Hepatic stellate cell (primary cell): Measurements from ENCODE around the gene ZC3H7B.
"Not testable (repeated sequence)": the region's sequence is repeated elsewhere in the genome, so short reads cannot be mapped to it uniquely, and the experiment has no call there.

Source experiments
- DNase-seq: peaks from one replicate; pipeline ENCODE4 v3.0.0; 2011; ENCODE audit warnings: low spot score

ZC3H7B gene

GRCh38 chr22:41381329-41382097 lies 80.2 kb downstream of the ZC3H7B start, which contains the start of gene TEF:
Gene TEF (plus strand): TSS chr22:41381942. CDS start chr22:41382045, 103 bp downstream.
- peak; percentile 100 for DNase-seq

DNA sequence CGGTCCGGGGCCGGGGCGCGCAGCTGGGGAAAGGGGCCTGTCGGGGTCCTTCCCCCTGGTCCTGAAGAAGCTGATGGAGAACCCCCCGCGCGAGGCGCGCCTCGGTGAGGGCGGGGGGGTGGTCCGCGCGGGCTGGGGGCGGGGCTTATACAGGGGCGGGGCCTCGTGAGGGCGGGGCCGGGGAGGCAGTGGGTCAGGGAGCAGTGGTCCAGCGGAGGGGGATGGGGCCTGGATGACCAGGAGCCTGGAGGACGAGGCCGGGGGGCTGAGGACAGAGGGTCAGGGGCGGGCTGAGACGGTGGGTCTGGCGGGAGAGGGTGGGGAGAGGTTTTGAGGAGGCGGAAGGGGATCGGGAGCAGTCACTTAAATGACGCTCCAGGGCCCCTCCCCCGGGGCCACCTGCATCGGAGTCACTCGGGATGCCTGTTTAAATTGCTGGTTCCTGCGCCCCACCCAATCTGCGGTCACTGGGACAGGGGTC lies 80.8 kb downstream of the ZC3H7B start:
- DNase-seq, result peak; percentile 84

DNA sequence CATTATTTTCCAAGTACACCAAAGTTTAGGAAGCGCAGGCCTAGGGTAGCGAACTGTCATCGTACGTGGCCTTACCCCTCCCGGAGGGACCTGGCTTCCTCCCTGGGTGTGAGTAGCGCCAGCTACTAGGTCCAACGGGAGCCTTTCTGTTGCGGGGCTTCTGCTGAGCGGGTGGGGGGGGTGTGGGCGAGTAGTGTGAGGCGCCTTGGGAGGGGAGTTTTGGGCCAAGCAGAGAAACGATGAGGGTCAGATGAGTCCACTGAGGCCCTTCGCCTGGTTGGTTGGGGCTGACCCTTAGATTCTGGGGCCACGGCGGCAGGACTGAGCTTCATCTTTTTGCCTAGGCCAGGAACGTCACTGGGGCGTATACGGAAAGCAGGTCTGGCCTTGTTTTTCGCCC lies 81.3 kb downstream of the ZC3H7B start:
- no peak for DNase-seq

DNA sequence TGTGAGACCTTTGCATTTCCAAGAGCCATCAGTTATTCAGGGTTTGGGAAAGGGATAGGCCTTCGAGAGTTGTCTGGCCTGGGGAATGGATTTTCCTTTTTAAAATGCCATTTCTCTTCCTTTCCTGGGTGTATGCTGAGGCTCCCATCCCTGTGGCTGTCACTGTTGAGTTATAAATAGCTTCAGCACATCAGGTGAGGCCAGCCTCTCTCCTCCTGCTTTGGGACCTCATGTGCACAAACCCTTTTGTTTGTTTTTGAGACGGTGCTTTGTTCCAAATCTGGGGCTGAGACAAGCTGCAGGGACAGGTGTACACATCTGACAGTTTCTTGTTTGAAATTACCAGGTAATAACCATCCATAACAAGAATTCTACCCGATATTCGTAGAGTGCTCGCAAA lies 81.8 kb downstream of the ZC3H7B start:
- DNase-seq, result no peak

DNA sequence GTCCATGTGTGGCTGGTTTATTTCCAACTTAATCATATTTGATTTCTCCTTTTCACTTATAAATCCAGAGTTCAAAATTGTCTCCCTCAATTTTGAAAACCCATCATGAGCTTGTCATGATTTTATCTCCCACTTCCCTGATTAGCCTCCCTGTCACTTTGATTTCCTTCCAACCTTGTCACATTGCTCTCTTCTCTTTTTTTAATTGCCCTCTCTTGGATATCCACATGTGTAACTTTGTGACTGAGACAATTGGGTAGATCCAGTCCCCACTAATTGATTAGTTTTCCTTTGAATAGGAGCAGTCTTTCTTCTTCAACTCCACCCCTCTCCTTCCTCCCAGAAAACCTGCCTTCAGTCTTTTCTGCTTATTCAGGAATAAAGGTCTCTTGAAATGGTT lies 82.8 kb downstream of the ZC3H7B start:
- DNase-seq, result no peak

GRCh38 chr22:41387341-41387740 lies 86.0 kb downstream of the ZC3H7B start:
- no peak for DNase-seq

DNA sequence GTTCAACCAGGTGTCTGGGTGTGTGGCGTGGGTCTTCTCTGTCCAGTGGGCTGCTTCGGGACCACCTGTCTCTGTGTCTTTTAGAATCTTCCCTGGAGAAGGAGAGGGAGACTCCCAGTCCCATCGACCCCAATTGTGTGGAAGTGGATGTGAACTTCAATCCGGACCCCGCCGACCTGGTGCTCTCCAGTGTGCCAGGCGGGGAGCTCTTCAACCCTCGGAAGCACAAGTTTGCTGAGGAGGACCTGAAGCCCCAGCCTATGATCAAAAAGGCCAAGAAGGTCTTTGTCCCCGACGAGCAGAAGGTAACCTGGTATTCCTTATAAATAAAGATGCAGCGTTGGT lies 92.7 kb downstream of the ZC3H7B start:
- DNase-seq, result no peak

GRCh38 chr22:41395531-41396240 lies 94.4 kb downstream of the ZC3H7B start:
- no peak for DNase-seq

GRCh38 chr22:41397143-41397811 lies 96.0 kb downstream of the ZC3H7B start:
- no peak for DNase-seq

- no peak for DNase-seq
Measured at GRCh38 chr22:41398921-41399320, 97.6 kb downstream of the ZC3H7B start.

DNA sequence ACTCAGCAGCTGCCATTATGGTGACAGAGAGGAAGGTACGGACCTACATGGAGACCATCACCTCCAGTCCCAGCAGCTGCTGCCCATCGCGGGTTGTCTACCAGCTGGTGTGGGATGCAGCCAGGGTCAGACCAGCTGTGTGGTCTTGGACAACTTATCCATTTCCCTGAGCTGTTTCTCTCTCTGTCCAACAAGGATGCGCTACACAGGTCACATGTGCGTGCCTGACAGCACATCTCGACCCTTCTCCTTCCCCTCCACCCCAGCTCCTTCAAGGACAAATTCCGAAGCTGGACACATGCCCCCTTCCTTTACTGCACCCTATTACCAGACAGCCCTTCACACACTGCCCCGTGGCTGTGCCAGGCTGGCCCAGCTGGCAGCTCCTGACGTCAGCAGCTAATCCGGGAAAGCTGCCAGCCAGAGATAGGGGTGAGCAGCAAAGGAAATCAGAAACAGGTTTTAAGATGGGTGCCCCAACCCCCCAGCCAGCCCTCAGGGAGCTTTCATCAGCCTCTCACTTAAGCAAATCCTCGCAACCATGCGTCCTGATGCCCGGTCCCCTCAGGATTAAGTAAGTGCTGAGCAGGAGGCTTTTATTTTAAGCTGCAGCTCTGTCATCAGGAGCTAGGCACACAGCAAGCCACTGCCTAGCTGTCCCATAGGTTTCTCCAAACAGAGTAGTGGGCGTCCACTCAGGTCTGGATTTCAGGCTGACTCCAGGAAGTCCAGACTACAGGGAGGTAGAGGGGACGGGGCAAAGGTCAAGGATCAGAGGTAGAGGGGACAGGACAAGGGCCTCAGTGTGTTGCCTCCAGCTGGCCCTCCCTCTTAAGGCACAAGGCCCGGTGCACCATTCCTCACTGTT lies 100.7 kb downstream of the ZC3H7B start:
- peak; percentile 68 for DNase-seq

DNA sequence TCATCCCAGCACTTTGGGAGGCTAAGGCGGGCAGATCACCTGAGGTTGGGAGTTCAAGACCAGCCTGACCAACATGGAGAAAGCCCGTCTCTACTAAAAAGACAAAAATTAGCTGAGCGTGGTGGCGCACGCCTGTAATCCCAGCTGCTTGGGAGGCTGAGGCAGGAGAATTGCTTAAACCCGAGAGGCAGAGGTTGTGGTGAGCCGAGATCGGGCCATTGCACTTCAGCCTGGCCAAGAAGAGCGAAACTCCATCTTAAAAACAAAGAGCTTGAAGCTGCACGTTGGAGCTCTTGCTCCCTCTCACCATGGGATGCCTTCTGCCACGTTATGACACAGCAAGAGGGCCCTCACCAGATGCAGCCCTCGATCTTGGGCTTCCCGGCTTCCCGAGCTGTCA lies 101.5 kb downstream of the ZC3H7B start:
- DNase-seq, result not testable (repeated sequence)

DNA sequence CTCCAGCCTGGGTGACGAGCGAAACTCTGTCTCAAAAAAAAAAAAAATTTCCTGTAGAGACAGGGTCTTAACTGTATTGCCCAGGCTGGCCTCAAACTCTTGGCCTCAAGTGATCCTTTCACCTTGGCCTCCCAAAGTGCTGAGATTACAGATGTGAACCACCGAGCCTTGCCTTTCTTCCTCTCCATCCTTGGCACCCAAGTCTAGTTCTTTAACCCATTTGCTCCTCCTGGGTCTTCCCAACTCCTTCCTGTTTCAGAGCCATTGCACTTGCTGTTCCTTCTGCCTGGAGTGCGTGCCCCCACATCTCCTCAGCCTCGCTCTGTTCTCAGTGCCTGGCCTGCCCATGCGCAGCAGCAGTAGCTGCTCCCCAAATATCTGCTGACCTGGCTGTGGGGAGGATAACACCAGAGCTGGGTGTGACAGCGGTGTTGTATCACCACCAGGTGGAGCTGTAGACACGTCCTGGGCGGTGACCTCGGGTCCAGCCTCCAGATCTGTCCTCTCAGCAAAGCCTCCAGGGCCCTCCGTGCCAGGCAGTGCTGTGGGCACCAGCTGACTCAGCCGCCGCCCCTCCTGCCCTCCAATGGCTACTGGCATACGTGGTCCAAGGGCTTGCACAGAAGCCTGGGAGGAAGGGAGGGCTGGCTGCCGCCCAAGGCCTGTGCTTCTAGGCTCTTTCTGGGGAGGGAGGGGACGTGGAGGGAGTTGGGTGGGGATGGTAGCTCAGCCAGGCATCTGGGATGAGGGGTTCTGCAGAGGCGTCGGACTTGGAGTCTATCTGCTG lies 102.4 kb downstream of the ZC3H7B start:
- peak; percentile 97 for DNase-seq

- no peak for DNase-seq
Measured at GRCh38 chr22:41405588-41405987, 104.3 kb downstream of the ZC3H7B start.

DNA sequence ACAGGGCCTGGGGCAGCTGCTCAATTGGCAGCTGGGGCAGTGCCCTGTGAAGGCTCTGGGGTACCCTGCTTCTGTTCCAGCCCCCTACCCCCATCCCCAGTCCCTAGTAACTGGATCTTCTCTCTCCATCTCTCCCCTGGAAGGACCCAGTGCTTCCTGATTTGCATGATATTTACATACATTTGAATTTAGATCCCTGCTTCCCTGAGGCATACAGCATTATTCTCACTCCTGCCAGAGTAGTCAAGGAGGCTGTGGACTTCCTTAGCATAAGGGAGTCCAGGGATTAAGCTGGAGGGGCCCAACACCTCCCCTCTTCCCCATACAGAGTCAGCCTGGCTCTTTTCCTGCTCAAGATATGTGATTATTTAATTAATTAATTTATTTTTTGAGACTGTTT lies 105.1 kb downstream of the ZC3H7B start:
- DNase-seq, result no peak

GRCh38 chr22:41407433-41407832 lies 106.1 kb downstream of the ZC3H7B start:
- no peak for DNase-seq

- DNase-seq, result no peak
Measured at GRCh38 chr22:41408665-41409064, 107.3 kb downstream of the ZC3H7B start.
